Small intestine (tissue), 7 donors: ENCODE data around the gene PRKAG1. TPM values are rescaled to one million over a fixed set of nuclear protein-coding genes. Genes with fewer than 3 reads are reported as not detected.

ENCODE experiments used
- DNase-seq, 2 donors: peaks; one replicate each; pipeline versions ENCODE4 v3.0.0 to v3.0.0-alpha.2; 2013
- FAIRE-seq: peaks from 2 replicates; lab custom pipeline; 2012; peaks lifted over from hg19 to GRCh38; lab: Jason Lieb, UNC
- H3K27ac ChIP-seq, 3 donors: one replicate each; pipeline ENCODE4 v1.5.1; 2013; ENCODE audit warnings: low read length in 2 of 3, mild to moderate bottlenecking in 2 of 3, control low read depth in 1 of 3, inconsistent platforms in 1 of 3, low read depth in 1 of 3, moderate library complexity in 1 of 3
- H3K27me3 ChIP-seq, 3 donors: one replicate each; pipeline ENCODE4 v1.6.1; 2013; ENCODE audit warnings: low read length in 3 of 3, inconsistent platforms in 1 of 3; ENCODE audit not compliant: control insufficient read depth in 3 of 3, insufficient read depth in 3 of 3
- H3K36me3 ChIP-seq, 3 donors: one replicate each; pipeline ENCODE4 v1.6.1; 2013; ENCODE audit warnings: low read length in 3 of 3, inconsistent platforms in 1 of 3, low read depth in 1 of 3, mild to moderate bottlenecking in 1 of 3, moderate library complexity in 1 of 3; ENCODE audit not compliant: control insufficient read depth in 3 of 3, insufficient read depth in 2 of 3
- H3K4me1 ChIP-seq, 3 donors: one replicate each; pipeline ENCODE4 v1.6.1; 2013; ENCODE audit warnings: low read length in 2 of 3, inconsistent platforms in 1 of 3, low read depth in 1 of 3, mild to moderate bottlenecking in 1 of 3, moderate library complexity in 1 of 3; ENCODE audit not compliant: control insufficient read depth in 3 of 3, insufficient read depth in 2 of 3
- H3K4me3 ChIP-seq, 3 donors: one replicate each; pipeline ENCODE4 v1.5.1; 2013; ENCODE audit warnings: low read length in 3 of 3, control low read depth in 1 of 3, inconsistent platforms in 1 of 3, low read depth in 1 of 3, mild to moderate bottlenecking in 1 of 3, moderate library complexity in 1 of 3
- H3K9me3 ChIP-seq, 2 donors: one replicate each; pipeline ENCODE4 v1.6.1; 2013; ENCODE audit warnings: low read depth in 1 of 2, low read length in 1 of 2; ENCODE audit not compliant: control insufficient read depth in 2 of 2, insufficient read depth in 1 of 2
- WGBS, 3 donors: extraction: QIAGEN DNeasy Blood & Tissue Kit; methylation state at CpG; one replicate each; pipeline ENCODE4 v1.1.7; 2013; 5-methylcytosine and 5-hydroxymethylcytosine counted together
- polyA plus RNA-seq, 4 donors: library from polyadenylated mRNA; stranded (reverse) in 3 of 4; unstranded in 1 of 4; fragments of 200-250 nt in 3 of 4; fragments of 120-200 nt in 1 of 4; gene quantifications; one replicate each; pipeline versions ENCODE4 v1.2.1 to v1.2.3, GENCODE V29; 2013
- donor health status: healthy with polysubstance abuse.
- donor health status: control.
- donor health status: control.
- donor health status: Bipolar disorder and iron deficiency.
- donor health status: healthy.

PRKAG1 gene
- polyA plus RNA-seq, 4 donors = 50.0 to 69.7 (median 60.6) TPM

- peak overlapping the region; percentile 88 to 97 (median 97) for H3K27ac ChIP-seq
- H3K9me3 ChIP-seq = no peaks in the 10 kb centered on the region
- WGBS, 3 donors = 0 to 1% (median 0%) methylated on average over 8 of the region's 8 CpGs
- FAIRE-seq = no peak
- H3K4me1 ChIP-seq = peaks cover 4 to 6% (median 4%) of the 10 kb centered on the region in 3 donors
- H3K4me3 ChIP-seq = peak overlapping the region; percentile 79 to 91 (median 90)
- no peak for DNase-seq
- H3K36me3 ChIP-seq = peaks cover 7 to 28% (median 7%) of the 10 kb centered on the region in 3 donors
- H3K27me3 ChIP-seq = no peaks in the 10 kb centered on the region
Measured at GRCh38 chr12:49017891-49018260, 700 bp downstream of the PRKAG1 start.

GRCh38 chr12:49015196-49015595 lies 3.4 kb downstream of the PRKAG1 start:
- no peaks in the 10 kb centered on the region for H3K9me3 ChIP-seq

GRCh38 chr12:49014547-49014946 lies 4.0 kb downstream of the PRKAG1 start:
- H3K4me3 ChIP-seq = no peak overlapping the region
- H3K4me1 ChIP-seq = peaks cover 4 to 6% (median 4%) of the 10 kb centered on the region in 3 donors
- no peaks in the 10 kb centered on the region for H3K27me3 ChIP-seq
- no peak overlapping the region for H3K27ac ChIP-seq
- no peak for FAIRE-seq
- no peaks in the 10 kb centered on the region for H3K9me3 ChIP-seq
- no peak for DNase-seq
- H3K36me3 ChIP-seq = peaks cover 3 to 19% (median 8%) of the 10 kb centered on the region in 3 donors
- WGBS, 3 donors = 68 to 76% (median 72%) methylated on average over 1 of the region's 1 CpG

More at GRCh38 chr12:49015196-49015595, 3.4 kb downstream of the PRKAG1 start:
- no peak for FAIRE-seq
- WGBS, 3 donors = 87 to 100% (median 96%) methylated on average over 1 of the region's 1 CpG
- DNase-seq = no peak
- Histone ChIP-seq H3K36me3 (peaks cover 3 to 19% (median 7%) of the 10 kb centered on the region in 3 donors), H3K4me3 (no peak overlapping the region), H3K27me3 (no peaks in the 10 kb centered on the region), H3K27ac (no peak overlapping the region), H3K4me1 (peaks cover 4 to 6% (median 4%) of the 10 kb centered on the region in 3 donors)

GRCh38 chr12:49013428-49013827 lies 5.1 kb downstream of the PRKAG1 start:
- DNase-seq (no peak), FAIRE-seq (no peak)
- H3K36me3 ChIP-seq = peaks cover 3 to 19% (median 8%) of the 10 kb centered on the region in 3 donors

GRCh38 chr12:49012739-49013138 lies 5.8 kb downstream of the PRKAG1 start:
- no peak for FAIRE-seq
- no peak overlapping the region for H3K27ac ChIP-seq
- no peaks in the 10 kb centered on the region for H3K9me3 ChIP-seq
- peaks cover 3 to 22% (median 8%) of the 10 kb centered on the region in 3 donors for H3K36me3 ChIP-seq
- H3K4me1 ChIP-seq = peaks cover 2 to 6% (median 3%) of the 10 kb centered on the region in 3 donors
- H3K27me3 ChIP-seq = no peaks in the 10 kb centered on the region
- DNase-seq = no peak
- no peak overlapping the region for H3K4me3 ChIP-seq

More at GRCh38 chr12:49013428-49013827, 5.1 kb downstream of the PRKAG1 start:
- no peak overlapping the region for H3K4me3 ChIP-seq
- WGBS, 3 donors = 91 to 93% (median 91%) methylated on average over 3 of the region's 3 CpGs
- H3K27ac ChIP-seq = no peak overlapping the region
- peaks cover 4 to 6% (median 4%) of the 10 kb centered on the region in 3 donors for H3K4me1 ChIP-seq
- H3K9me3 ChIP-seq = no peaks in the 10 kb centered on the region
- H3K27me3 ChIP-seq = no peaks in the 10 kb centered on the region

GRCh38 chr12:49010092-49010668 lies 8.4 kb downstream of the PRKAG1 start:
- FAIRE-seq (no peak), DNase-seq (no peak)
- Histone ChIP-seq H3K4me3 (no peak overlapping the region), H3K4me1 (no peaks in the 10 kb centered on the region), H3K36me3 (peaks cover 7 to 26% (median 11%) of the 10 kb centered on the region in 3 donors), H3K27ac (no peak overlapping the region), H3K27me3 (no peaks in the 10 kb centered on the region), H3K9me3 (no peaks in the 10 kb centered on the region)
- WGBS, 3 donors = 85 to 94% (median 93%) methylated on average over 3 of the region's 3 CpGs

- peaks cover 10 to 33% (median 17%) of the 10 kb centered on the region in 3 donors for H3K36me3 ChIP-seq
- H3K27ac ChIP-seq = no peak overlapping the region
- no peak for DNase-seq
- no peaks in the 10 kb centered on the region for H3K9me3 ChIP-seq
- FAIRE-seq = no peak
- no peaks in the 10 kb centered on the region for H3K27me3 ChIP-seq
- 75 to 83% (median 78%) methylated on average over 1 of the region's 1 CpG for WGBS, 3 donors
- no peaks in the 10 kb centered on the region for H3K4me1 ChIP-seq
- H3K4me3 ChIP-seq = no peak overlapping the region
Measured at GRCh38 chr12:49008943-49009342, 9.6 kb downstream of the PRKAG1 start.

- H3K36me3 ChIP-seq = peaks cover 13 to 35% (median 13%) of the 10 kb centered on the region in 3 donors
- H3K9me3 ChIP-seq = no peaks in the 10 kb centered on the region
- peaks cover 0 to 50% (median 6%) of the 10 kb centered on the region in 3 donors for H3K27me3 ChIP-seq
- no peak for FAIRE-seq
- no peak for DNase-seq
- 87 to 93% (median 92%) methylated on average over 2 of the region's 2 CpGs for WGBS, 3 donors
- no peak overlapping the region for H3K4me3 ChIP-seq
- H3K27ac ChIP-seq = no peak overlapping the region
- H3K4me1 ChIP-seq = peaks cover 3 to 32% (median 7%) of the 10 kb centered on the region in 3 donors
Measured at GRCh38 chr12:49000346-49000745, 18.2 kb downstream of the PRKAG1 start.
